ENCODE results near the gene MED8. TPM values are rescaled to one million over a fixed set of nuclear protein-coding genes. Genes with fewer than 3 reads are reported as not detected.

MED8 gene
- total RNA-seq, 1 donor from 2014 or later: 54.5 TPM

DNA sequence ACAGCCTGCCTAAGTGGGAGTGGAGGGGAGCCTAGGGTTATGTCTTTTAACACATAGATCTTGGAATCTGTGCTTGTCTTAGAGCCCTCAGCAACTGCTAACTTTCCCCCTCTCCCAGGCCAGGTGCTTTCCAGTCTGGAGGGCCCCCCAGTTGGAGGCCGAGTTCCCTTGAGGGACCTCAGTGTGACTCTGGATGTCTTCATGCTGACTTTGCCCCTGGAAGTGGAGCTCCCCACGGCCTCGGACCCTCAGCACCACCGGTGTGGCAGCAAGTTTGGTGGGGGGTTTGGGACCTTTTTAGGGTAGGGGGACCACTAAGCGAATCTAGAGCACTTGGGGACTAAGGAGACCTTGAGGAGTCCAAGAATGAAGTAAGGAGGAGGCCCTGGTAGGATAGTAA is 41.2 kb upstream of the MED8 start:
- Mint-ChIP-seq H3K4me3 (ENCODE audit: unreplicated experiment) (no peak overlapping the region), H3K9me3 (ENCODE audit: unreplicated experiment) (no peaks in the 10 kb centered on the region), H3K27me3 (ENCODE audit: low read depth, unreplicated experiment) (no peaks in the 10 kb centered on the region), H3K4me1 (ENCODE audit: low read depth, unreplicated experiment) (peaks cover 9% of the 10 kb centered on the region), H3K27ac (ENCODE audit: unreplicated experiment) (no peak overlapping the region), H3K36me3 (ENCODE audit: low read depth, unreplicated experiment) (peaks cover 66% of the 10 kb centered on the region)
- Histone ChIP-seq H3K9ac (ENCODE audit: low read length) (no peak overlapping the region), H3K9me3 (ENCODE audit: insufficient read depth, low read depth, low read length) (no peaks in the 10 kb centered on the region), H3K27me3 (ENCODE audit: insufficient read depth, low read length) (no peaks in the 10 kb centered on the region), H3K4me1 (ENCODE audit: insufficient read depth, low read length) (no peaks in the 10 kb centered on the region), H2AFZ (ENCODE audit: low read depth, low read length) (no peak overlapping the region), H3K4me3 (ENCODE audit: insufficient read depth, low read depth, low read length) (no peak overlapping the region), H3K36me3 (ENCODE audit: insufficient read depth, low read length) (peaks cover 63% of the 10 kb centered on the region), H3K4me2 (ENCODE audit: low read length) (no peak overlapping the region), H3K79me2 (ENCODE audit: insufficient read depth, low read length) (no peaks in the 10 kb centered on the region), H3K27ac (ENCODE audit: low read depth, low read length) (no peak overlapping the region), H4K20me1 (ENCODE audit: insufficient read depth, low read length) (no peaks in the 10 kb centered on the region)
- DNase-seq (ENCODE audit: low read depth): no peak
- FAIRE-seq: no peak
- TF ChIP-seq EZH2 (IDR thresholded peaks at IDR 0.05; ENCODE audit: insufficient read depth, low read length): no peak

DNA sequence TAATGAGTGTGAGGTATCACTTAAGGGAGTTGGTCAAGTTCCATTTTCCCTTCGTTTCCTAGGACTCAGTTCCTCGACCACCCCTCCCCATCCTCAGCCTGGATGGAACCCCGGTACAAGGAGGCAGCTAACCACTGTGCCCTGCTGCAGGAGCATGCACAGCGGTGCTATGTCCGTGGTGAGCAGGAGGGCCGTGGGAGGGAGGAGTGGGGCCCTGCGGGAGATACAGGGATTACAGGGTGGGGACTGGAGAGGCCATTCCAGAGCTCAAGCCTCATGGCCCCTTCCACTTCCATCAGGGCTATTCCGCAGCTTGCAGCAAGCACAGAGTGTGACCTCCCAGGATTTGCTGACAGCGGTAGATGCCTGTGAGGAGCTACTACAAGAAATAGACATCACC is 38.3 kb upstream of the MED8 start:
- Histone ChIP-seq H3K9ac (ENCODE audit: low read length) (no peak overlapping the region), H3K4me2 (ENCODE audit: low read length) (no peak overlapping the region), H3K36me3 (ENCODE audit: insufficient read depth, low read length) (peaks cover 67% of the 10 kb centered on the region), H3K4me3 (ENCODE audit: insufficient read depth, low read depth, low read length) (no peak overlapping the region), H3K27ac (ENCODE audit: low read depth, low read length) (no peak overlapping the region), H3K79me2 (ENCODE audit: insufficient read depth, low read length) (no peaks in the 10 kb centered on the region), H3K27me3 (ENCODE audit: insufficient read depth, low read length) (no peaks in the 10 kb centered on the region), H3K9me3 (ENCODE audit: insufficient read depth, low read depth, low read length) (no peaks in the 10 kb centered on the region), H3K4me1 (ENCODE audit: insufficient read depth, low read length) (no peaks in the 10 kb centered on the region), H2AFZ (ENCODE audit: low read depth, low read length) (no peak overlapping the region), H4K20me1 (ENCODE audit: insufficient read depth, low read length) (peaks cover 8% of the 10 kb centered on the region)
- Mint-ChIP-seq H3K9me3 (ENCODE audit: unreplicated experiment) (no peaks in the 10 kb centered on the region), H3K4me3 (ENCODE audit: unreplicated experiment) (no peak overlapping the region), H3K36me3 (ENCODE audit: low read depth, unreplicated experiment) (peaks cover 65% of the 10 kb centered on the region), H3K4me1 (ENCODE audit: low read depth, unreplicated experiment) (no peaks in the 10 kb centered on the region), H3K27ac (ENCODE audit: unreplicated experiment) (no peak overlapping the region), H3K27me3 (ENCODE audit: low read depth, unreplicated experiment) (no peaks in the 10 kb centered on the region)
- no peak for DNase-seq (ENCODE audit: low read depth)
- no peak for TF ChIP-seq EZH2 (IDR thresholded peaks at IDR 0.05; ENCODE audit: insufficient read depth, low read length)
- TF ChIP-seq, protein P1, sequence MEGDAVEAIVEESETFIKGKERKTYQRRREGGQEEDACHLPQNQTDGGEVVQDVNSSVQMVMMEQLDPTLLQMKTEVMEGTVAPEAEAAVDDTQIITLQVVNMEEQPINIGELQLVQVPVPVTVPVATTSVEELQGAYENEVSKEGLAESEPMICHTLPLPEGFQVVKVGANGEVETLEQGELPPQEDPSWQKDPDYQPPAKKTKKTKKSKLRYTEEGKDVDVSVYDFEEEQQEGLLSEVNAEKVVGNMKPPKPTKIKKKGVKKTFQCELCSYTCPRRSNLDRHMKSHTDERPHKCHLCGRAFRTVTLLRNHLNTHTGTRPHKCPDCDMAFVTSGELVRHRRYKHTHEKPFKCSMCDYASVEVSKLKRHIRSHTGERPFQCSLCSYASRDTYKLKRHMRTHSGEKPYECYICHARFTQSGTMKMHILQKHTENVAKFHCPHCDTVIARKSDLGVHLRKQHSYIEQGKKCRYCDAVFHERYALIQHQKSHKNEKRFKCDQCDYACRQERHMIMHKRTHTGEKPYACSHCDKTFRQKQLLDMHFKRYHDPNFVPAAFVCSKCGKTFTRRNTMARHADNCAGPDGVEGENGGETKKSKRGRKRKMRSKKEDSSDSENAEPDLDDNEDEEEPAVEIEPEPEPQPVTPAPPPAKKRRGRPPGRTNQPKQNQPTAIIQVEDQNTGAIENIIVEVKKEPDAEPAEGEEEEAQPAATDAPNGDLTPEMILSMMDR (IDR thresholded peaks at IDR 0.05; ENCODE audit: insufficient read depth, low read depth, low read length): no peak
- no peak for FAIRE-seq

DNA sequence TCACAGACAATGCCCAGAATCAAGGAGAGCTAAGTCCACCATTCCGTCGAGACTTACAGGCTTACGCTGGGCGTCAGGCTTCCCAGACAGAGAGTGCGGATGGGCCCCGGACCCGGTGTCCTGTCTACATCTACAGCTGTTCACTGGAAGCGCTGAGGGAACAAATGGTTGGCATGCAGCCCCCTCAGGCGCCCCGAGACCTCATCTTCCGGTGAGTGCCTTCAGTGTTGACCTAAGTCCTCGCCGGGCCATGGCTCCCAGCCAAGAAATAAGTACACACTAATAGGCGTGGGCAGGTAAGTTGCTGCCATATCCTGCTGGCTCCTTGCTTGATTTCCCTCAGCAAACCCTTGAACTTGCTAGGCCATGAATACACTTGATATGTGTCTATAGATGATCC is 37.9 kb upstream of the MED8 start:
- no peaks in the 10 kb centered on the region for H3K79me2 ChIP-seq (ENCODE audit: insufficient read depth, low read length)
- Mint-ChIP-seq H3K4me1 (ENCODE audit: low read depth, unreplicated experiment) (no peaks in the 10 kb centered on the region), H3K4me3 (ENCODE audit: unreplicated experiment) (no peak overlapping the region), H3K27ac (ENCODE audit: unreplicated experiment) (no peak overlapping the region), H3K9me3 (ENCODE audit: unreplicated experiment) (no peaks in the 10 kb centered on the region), H3K27me3 (ENCODE audit: low read depth, unreplicated experiment) (no peaks in the 10 kb centered on the region), H3K36me3 (ENCODE audit: low read depth, unreplicated experiment) (peaks cover 61% of the 10 kb centered on the region)
- no peak overlapping the region for H3K4me3 ChIP-seq (ENCODE audit: insufficient read depth, low read depth, low read length)
- no peak overlapping the region for H2AFZ ChIP-seq (ENCODE audit: low read depth, low read length)
- H3K27me3 ChIP-seq (ENCODE audit: insufficient read depth, low read length): no peaks in the 10 kb centered on the region
- peaks cover 63% of the 10 kb centered on the region for H3K36me3 ChIP-seq (ENCODE audit: insufficient read depth, low read length)
- peaks cover 8% of the 10 kb centered on the region for H4K20me1 ChIP-seq (ENCODE audit: insufficient read depth, low read length)
- no peaks in the 10 kb centered on the region for H3K9me3 ChIP-seq (ENCODE audit: insufficient read depth, low read depth, low read length)
- FAIRE-seq (no peak), DNase-seq (ENCODE audit: low read depth) (no peak)
- TF ChIP-seq EZH2 (IDR thresholded peaks at IDR 0.05; ENCODE audit: insufficient read depth, low read length): no peak
- TF ChIP-seq, protein P1 (IDR thresholded peaks at IDR 0.05; ENCODE audit: insufficient read depth, low read depth, low read length): no peak
- H3K4me1 ChIP-seq (ENCODE audit: insufficient read depth, low read length): no peaks in the 10 kb centered on the region
- no peak overlapping the region for H3K4me2 ChIP-seq (ENCODE audit: low read length)
- H3K9ac ChIP-seq (ENCODE audit: low read length): no peak overlapping the region
- H3K27ac ChIP-seq (ENCODE audit: low read depth, low read length): no peak overlapping the region

Data from astrocyte (in vitro differentiated cells and primary cell).